GM19395 (cell line): Measurements from ENCODE around the gene COL7A1.

Experiments
- ATAC-seq: cut with Tn5 transposase; IDR thresholded peaks from one replicate; pipeline ENCODE4 v1.9.1; 2021; ENCODE audit warnings: mild to moderate bottlenecking, moderate library complexity; ENCODE audit not compliant: unreplicated experiment

The COL7A1 gene

GRCh38 chr3:48592519-48593087 lies 2.5 kb downstream of the COL7A1 start:
- no peak for ATAC-seq

- no peak for ATAC-seq
These were observed 3.1 kb downstream of the COL7A1 start for GRCh38 chr3:48591886-48592518.

DNA sequence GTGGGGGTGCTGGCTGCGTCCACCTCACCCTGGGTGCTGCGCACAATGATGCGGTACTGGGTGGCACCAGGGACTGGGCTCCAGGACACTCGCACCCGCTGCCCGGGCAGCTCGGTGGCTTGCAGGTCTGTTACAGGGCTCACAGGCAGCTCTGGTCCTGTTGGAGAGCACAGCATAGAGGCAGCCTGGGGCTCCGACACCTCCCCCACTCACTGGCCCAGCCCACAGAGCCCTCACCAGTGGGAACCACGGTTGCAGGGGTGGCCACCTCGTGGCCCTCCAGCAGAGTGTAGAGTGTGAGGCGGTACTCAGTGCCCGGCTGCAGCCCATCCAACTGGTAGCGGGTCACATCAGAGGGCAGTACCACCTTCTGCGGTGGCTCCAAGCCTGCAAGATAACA lies 3.7 kb downstream of the COL7A1 start:
- ATAC-seq, result no peak

- ATAC-seq, result no peak
These were observed 6.9 kb downstream of the COL7A1 start for GRCh38 chr3:48588230-48588629.

GRCh38 chr3:48587686-48588085 lies 7.4 kb downstream of the COL7A1 start:
- ATAC-seq, result no peak

GRCh38 chr3:48585411-48585810 lies 9.7 kb downstream of the COL7A1 start:
- no peak for ATAC-seq

DNA sequence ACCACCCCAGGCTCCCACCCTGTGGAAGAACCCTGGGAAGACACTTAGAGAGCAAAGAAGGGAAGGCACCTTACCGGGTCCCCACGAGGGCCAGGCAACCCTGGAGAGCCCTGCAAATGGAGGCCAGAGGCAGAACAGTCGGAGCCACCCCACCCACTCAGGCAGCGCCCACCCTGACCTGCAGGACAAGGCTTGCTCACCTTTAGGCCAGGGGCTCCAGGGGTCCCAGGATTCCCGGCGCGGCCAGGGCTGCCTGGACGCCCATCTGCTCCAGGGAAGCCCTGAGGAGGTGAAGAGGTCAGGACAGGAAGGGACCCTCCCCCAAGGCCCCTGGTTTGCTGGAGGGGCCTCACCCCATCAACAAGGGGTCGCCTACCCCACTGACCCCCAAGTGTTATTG lies 10.3 kb downstream of the COL7A1 start:
- no peak for ATAC-seq

DNA sequence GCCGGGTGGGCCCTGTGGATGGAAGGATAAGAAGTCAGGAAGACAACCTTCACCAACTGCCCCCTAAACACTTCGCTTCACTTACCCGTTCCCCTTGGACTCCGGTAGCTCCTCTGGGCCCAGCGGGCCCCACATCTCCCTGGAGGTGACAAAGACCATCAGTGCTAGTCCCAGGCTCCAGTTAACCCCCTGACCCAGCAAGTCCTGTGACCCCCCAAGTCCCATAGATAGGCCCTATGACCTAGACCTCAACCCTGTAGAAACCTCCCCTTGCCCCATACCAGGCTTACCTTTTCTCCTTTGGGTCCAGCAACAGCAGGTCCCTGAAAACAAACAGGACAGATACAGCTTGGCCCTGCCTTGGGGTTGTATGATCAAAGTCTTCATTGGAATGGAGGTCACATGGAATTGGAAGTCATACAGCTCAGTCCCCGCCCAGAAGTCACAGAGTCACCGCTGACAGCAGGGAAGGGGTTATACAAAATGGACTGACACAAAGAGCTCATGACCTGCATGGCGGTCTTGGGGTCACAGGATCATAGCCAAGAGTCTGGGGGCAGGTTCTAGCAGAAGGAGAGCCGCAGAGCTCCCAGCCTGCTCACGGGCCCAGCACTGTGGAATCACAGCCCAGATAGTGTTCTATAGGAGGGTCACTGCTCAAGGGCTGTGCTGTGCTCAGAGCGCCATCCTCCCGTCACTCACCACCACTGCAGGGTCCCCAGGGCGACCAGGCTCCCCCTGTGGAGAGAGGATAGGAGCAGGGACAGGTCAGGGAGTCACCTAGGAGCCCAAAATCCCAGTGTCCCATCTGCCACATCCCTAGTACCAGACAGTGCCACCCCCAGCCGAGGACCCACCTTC lies 13.3 kb downstream of the COL7A1 start:
- no peak for ATAC-seq

DNA sequence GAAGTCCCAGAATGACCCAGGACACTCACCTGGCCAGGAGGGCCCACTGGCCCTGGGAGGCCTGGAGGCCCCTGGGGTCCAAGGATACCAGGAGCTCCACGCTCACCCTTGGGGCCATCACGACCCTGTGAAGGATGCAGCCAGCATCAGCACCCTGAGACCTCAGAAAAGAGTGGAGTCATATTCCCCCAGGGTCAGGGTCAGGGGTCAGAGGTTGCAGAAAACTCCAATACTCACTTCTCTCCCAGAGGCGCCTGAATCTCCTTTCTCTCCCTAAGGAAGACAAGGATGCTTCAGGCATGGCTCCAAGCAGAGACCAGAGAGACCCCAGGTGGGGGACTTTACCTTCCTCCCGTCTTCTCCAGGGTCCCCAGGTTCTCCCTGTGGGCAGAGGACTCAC lies 18.5 kb downstream of the COL7A1 start:
- no peak for ATAC-seq

DNA sequence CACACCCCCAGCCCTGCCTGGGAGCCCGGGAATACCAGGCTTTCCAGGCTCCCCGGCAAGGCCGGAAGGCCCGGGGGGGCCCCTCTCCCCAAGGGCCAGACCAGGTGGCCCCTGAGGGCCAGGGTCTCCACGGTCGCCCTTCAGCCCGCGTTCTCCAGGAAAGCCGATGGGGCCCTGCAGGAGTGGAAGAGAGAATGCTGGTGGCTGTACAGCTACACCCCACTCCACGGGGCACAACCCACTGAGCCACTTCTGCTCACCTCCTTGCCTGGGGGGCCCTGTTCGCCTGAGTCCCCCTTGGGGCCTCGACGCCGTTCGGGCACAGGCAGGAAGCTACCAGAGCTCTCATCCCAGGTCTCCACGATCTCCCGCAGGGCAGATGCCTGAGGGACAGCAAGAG lies 19.8 kb downstream of the COL7A1 start:
- no peak for ATAC-seq

- no peak for ATAC-seq
These were observed 21.1 kb downstream of the COL7A1 start for GRCh38 chr3:48573973-48574585.

DNA sequence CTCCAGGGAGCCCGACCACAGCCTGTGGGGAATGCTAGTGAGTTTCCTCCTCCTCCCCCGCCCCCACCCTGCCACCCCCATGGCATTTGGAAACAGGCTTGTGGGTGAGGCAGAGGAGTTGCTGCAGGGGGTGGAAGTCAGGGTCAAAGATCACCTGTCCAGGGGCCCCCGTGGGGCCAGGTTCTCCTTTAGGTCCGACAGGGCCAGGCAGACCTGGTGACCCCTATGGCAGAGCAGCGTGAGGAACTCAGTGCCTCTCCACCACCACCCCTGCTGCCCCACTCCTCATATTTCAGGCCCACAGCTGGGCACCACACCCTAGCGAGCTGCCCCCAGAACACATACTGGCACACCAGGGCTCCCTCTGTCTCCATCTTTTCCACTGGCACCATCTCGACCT lies 22.6 kb downstream of the COL7A1 start:
- no peak for ATAC-seq

DNA sequence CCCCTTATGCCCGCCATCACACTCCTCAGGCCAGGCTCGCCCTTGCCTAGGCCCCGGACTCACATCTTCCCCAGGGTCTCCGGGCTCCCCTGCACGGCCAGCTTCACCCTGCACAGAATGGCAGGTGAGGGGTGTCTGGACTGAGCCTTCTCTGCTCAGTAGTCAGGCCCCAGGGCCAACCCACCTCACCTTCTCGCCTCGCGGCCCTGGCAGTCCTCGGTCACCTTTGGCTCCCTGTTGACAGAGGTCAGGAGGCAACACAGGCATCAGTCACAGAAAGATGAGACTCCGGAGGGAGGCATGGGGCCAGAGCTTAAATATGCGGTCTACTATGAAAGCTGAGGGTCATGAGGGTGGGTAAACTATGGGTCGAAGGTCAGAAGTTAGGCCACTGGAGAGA lies 23.2 kb downstream of the COL7A1 start:
- no peak for ATAC-seq

DNA sequence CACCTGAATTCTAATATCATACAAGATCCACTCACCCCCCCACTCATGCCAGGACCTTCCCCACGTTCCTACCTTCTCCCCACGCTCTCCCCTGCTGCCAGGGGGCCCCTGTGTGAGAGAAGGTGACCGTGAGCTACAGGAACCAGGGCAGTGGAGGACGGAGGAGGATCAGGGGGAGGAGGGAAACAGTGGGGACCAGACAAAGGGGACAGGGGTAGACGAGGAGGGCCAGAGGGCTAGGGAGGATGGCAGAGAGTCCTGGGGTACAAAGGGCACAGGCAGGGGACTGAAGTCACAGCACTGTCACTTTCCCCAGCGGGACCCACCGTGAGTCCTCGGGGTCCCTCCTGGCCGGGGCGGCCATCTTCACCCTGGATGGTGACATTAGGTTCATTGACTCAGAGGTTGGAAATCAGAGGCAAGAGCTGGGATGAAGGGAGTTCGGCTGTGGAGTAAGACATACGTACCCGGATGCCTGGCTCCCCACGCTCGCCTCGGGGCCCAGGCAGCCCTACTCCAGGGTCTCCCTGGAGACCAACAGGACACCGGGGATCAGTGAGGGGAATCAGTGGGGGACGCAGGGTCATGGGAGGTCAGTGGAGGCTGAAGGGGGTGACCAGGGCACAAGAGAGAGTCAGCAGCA lies 25.2 kb downstream of the COL7A1 start:
- no peak for ATAC-seq

DNA sequence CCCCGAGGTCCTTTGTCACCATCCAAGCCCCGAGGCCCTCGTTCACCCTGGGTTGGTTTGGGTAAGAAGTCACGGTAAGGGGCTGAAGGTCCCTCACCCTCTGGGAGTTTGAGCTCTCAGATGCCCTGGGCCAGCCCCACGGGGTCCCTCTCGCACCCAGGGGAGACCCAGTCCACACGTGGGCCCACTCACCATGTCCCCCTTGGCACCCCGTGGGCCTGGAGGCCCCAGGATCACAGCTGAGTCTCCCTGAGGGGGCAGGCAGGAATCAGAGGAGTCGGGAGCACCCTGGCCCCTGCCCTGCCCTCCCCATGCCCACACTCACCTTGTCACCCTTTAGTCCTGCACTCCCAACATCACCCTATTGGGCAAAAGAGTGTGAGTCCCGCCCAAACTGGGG lies 25.7 kb downstream of the COL7A1 start:
- no peak for ATAC-seq

- no peak for ATAC-seq
These were observed 26.7 kb downstream of the COL7A1 start for GRCh38 chr3:48568476-48568875.

- ATAC-seq, result no peak
These were observed 27.6 kb downstream of the COL7A1 start for GRCh38 chr3:48567500-48567899.

GRCh38 chr3:48567090-48567489 lies 28.0 kb downstream of the COL7A1 start:
- ATAC-seq, result no peak

- no peak for ATAC-seq
These were observed 28.7 kb downstream of the COL7A1 start for GRCh38 chr3:48566401-48566760.

GRCh38 chr3:48565591-48566400 lies 29.3 kb downstream of the COL7A1 start:
- ATAC-seq, result no peak

- ATAC-seq, result no peak
These were observed 29.9 kb downstream of the COL7A1 start for GRCh38 chr3:48565186-48565585.
